ENCODE data around the gene CTIF.

- TF ChIP-seq, protein P1, sequence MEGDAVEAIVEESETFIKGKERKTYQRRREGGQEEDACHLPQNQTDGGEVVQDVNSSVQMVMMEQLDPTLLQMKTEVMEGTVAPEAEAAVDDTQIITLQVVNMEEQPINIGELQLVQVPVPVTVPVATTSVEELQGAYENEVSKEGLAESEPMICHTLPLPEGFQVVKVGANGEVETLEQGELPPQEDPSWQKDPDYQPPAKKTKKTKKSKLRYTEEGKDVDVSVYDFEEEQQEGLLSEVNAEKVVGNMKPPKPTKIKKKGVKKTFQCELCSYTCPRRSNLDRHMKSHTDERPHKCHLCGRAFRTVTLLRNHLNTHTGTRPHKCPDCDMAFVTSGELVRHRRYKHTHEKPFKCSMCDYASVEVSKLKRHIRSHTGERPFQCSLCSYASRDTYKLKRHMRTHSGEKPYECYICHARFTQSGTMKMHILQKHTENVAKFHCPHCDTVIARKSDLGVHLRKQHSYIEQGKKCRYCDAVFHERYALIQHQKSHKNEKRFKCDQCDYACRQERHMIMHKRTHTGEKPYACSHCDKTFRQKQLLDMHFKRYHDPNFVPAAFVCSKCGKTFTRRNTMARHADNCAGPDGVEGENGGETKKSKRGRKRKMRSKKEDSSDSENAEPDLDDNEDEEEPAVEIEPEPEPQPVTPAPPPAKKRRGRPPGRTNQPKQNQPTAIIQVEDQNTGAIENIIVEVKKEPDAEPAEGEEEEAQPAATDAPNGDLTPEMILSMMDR (IDR thresholded peaks at IDR 0.05; ENCODE audit: insufficient read depth, low read length, poor library complexity, severe bottlenecking): no peak
- no peak for TF ChIP-seq EZH2phosphoT487 (conservative IDR thresholded peaks at IDR 0.05; ENCODE audit: low read length)
Observed at GRCh38 chr18:48689548-48689947, 150.7 kb downstream of the CTIF start.
